Heart left ventricle (tissue), 13 donors: ENCODE results near the gene LAMA4.

ENCODE experiments used
- POLR2A ChIP-seq, 2 donors: fragments of 450-650 bp; IDR thresholded peaks; one replicate each; pipeline ENCODE4 v1.6.1; 2017; ENCODE audit warnings: antibody characterized with exemption in 2 of 2, mild to moderate bottlenecking in 2 of 2, moderate library complexity in 2 of 2
- TF ChIP-seq, protein P1 (sequence below), 12 donors: fragments of 200-600 bp; sonication (generic) in 4 of 12; IDR thresholded peaks; one replicate each; pipeline versions ENCODE4 v1.5.0 to v1.8.0; 2018 to 2022; ENCODE audit warnings: antibody characterized with exemption in 12 of 12, mild to moderate bottlenecking in 5 of 12
- donor health status: ischemic (EF 13 %, LVEDD 7.1; RV severe dilation, severe dysfunction).
- donor health status: DM: no; HTN: yes; CAD: no.
- donor health status: DM: no; HTN: no; CAD: no.
- donor health status: ischemic (EF 25% LVEDD 6.9; RV normal size, moderate dysfunction).
- donor health status: ischemic (EF 25% LVEDD 5.7; RV mildly dilated, moderate dysfunction).
- donor health status: ischemic (EF 35%, LVEDD 5.7; RV mildly dilated, moderate dysfunction).
- donor health status: nonischemic (EF 11% LVEDD 7.7; RV severe dilation, severe dysfunction).
- donor health status: DM: yes; HTN: yes; CAD: no.
- donor health status: PGD.
- donor health status: ischemic (EF 29% LVEDD 5.4; RV normal size, mild dysfunction).
- donor health status: nonischemic (EF 23%, LVEDD 6.1; RV moderate dilation, normal function).

DNA sequence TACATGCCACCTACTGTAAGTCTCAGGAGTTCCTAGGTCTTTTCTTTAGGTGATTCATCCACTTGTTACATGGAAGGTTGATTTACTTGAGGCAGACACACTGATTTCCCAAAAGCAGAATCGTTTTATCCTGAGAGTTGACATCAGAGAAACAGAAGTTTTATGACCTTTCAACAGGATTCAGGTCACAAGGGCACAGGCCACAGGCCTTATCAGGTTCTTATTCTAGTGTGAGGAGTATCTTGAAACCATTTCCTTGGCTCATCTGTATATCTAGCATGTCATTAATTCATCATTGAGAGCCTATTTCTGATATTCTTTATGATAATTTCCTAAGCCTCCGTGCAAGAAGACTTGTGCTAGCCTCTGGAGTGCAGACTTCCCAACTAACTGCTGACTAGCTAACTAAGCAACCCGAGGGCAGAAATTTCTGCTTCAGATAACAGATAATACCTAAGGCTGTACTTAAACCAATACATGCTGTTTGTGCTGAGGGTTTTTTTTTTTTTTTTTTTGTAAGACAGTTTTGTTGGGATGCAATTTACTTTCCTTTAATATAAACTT is 47.9 kb upstream of the LAMA4 start:
- TF ChIP-seq, protein P1, sequence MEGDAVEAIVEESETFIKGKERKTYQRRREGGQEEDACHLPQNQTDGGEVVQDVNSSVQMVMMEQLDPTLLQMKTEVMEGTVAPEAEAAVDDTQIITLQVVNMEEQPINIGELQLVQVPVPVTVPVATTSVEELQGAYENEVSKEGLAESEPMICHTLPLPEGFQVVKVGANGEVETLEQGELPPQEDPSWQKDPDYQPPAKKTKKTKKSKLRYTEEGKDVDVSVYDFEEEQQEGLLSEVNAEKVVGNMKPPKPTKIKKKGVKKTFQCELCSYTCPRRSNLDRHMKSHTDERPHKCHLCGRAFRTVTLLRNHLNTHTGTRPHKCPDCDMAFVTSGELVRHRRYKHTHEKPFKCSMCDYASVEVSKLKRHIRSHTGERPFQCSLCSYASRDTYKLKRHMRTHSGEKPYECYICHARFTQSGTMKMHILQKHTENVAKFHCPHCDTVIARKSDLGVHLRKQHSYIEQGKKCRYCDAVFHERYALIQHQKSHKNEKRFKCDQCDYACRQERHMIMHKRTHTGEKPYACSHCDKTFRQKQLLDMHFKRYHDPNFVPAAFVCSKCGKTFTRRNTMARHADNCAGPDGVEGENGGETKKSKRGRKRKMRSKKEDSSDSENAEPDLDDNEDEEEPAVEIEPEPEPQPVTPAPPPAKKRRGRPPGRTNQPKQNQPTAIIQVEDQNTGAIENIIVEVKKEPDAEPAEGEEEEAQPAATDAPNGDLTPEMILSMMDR (IDR thresholded peaks at IDR 0.05), result no peak
- no peak for TF ChIP-seq POLR2A (IDR thresholded peaks at IDR 0.05)
